Glomerular visceral epithelial cell (primary cell): Measurements from ENCODE around the gene PTPRK.
"Not testable (repeated sequence)": the region's sequence is repeated elsewhere in the genome, so short reads cannot be mapped to it uniquely, and the experiment has no call there.

Experiments used
- DNase-seq: peaks from one replicate; pipeline ENCODE4 v3.0.0-alpha.2; 2016; ENCODE audit errors: extremely low spot score

PTPRK gene

DNA sequence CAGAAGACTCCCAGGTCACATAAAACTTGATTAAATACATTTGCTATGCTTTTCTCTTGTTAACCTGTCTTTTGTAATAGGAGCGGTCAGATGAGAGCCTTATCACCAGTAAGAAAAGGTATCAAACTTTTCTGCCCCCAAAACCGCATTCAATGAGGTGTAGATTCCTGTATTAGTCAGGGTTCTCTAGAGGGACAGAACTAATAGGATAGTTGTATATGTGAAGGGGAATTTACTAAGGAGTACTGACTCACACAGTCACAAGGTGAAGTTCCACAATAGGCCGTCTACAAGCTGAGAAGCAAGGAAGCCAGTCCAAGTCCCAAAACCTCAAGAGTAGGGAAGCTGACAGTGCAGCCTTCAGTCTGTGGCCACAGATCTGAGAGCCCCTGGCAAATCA, 32.7 kb downstream of the PTPRK start:
- DNase-seq: peak; percentile 84

- no peak for DNase-seq
Observed at GRCh38 chr6:128487055-128487454, 33.3 kb downstream of the PTPRK start.

DNA sequence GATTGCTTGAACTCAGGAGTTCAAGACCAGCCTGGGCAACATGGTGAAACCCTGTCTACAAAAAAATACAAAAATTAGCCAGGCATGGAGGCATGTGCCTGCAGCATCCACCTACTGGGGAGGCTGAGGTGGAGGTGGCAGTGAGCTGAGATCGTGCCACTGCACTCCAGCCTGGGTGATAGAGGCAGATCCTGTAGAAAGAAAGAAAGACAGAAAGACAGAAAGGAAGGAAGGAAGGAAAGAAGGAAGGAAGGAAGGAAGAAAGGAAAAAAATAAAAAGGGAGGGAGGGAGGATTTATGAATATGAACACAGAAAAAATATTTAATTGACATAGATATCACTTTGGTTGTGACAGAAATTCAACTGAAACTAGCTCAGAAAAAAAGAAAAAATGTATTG, 33.8 kb downstream of the PTPRK start:
- DNase-seq: not testable (repeated sequence)

- DNase-seq: no peak
Observed at GRCh38 chr6:128483472-128484135, 36.8 kb downstream of the PTPRK start.

GRCh38 chr6:128482642-128483041, 37.8 kb downstream of the PTPRK start:
- no peak for DNase-seq

DNA sequence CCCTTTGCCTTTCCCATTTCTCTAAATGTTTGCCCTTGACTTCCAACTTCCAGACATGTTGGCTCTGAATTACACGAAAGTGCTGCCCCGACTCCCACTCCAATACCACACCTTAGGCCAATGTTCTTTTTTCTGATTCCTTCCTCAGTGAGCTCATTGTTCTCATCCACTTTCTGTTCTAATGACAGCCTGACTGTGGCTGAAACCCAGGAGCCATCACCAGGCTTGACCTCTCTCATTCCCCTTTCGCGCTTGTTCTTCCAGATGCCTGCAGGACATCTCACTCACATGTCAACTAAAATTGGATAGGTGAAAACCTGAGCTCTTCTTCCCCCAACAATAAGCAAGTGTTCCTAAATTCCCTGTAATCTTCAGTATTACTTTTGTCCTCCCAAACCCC, 40.4 kb downstream of the PTPRK start:
- DNase-seq: no peak

DNA sequence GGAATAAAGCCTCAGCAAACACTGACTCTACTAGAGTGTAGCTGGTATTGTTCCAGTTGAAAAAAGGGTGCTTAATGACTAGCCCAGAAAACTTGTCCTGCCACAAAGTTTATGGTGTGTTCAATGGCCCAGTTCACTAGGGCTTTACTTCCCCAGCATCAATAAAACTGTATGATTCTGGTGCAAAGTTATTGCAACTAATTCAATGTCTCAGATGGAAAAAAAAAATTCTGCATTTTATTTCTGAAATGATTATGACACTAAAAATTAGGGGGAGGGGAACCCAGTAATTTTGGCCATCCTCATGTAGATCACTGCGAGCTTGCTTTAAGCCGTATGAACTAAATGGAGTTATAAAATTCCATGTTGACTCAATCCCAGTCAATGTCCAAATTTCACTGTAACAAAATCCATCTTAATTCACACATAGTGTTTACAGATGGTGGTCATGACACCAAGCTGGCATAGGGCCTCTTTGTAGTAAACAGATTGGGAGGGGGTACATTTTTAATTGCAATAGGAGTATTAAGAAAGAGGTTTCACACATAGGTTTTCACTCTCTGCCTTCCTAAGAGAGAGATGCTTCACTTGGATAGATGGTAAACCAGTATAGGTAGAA, 41.2 kb downstream of the PTPRK start:
- no peak for DNase-seq

DNA sequence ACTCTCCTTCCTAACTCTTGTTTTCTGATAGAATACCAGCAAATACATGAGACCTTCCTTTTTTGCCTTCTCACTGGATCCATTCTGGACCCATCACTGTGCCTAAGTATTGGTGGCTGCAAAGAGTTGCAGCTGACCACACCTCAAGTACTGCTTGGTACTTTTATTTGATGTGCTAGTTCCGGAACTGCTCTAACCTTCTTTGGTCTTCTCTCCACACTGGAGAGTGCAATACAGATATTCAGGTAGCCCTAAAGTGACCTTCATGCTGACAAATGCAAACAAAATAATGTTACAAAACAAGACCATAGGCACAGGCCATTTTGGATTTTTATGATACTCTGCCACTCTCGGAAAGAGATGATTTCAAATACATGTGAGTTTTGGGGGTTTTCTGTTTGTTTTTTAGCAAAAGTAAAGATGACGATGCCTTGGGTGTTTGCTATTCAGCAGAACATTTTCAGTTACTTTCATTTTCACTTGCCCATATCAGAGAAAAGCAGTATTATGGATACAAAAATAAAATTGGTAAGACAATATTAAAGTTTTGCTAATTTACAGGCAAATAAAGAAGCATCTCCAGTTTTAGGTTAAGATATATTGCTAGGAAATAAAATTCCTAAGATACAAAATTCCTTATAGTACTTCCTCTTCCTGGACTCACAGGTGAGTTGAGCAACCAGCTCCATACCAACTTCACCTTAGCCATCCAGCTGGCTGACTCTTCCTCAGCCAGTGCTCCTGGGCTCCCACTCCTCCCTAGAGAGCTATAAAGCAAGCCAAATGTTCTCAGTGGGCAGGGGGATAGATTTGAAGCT, 42.0 kb downstream of the PTPRK start:
- DNase-seq: no peak

GRCh38 chr6:128474933-128475332, 45.5 kb downstream of the PTPRK start:
- no peak for DNase-seq

- no peak for DNase-seq
Observed at GRCh38 chr6:128474481-128474880, 45.9 kb downstream of the PTPRK start.

DNA sequence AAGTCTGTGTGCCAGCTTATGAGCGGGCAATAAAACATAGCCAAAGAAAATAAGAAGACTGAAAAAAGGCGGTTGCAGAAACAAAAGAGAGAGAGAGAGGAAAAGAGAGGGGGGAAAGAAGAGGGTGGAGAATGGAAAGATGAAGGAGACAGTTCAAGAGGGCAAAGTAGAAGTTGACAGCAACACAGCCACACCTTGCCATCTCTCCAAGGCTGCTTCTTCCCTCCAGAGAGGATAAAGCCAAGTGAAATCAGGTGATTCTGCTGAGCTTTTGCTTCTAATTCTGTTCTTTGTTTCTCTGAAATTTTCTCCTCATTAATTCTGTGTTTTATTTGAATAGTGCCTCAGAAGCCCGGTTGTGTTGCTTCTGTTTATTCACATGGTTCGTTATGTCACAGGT, 48.5 kb downstream of the PTPRK start:
- no peak for DNase-seq

- DNase-seq: no peak
Observed at GRCh38 chr6:128465368-128466343, 54.7 kb downstream of the PTPRK start.

GRCh38 chr6:128464790-128465189, 55.6 kb downstream of the PTPRK start:
- DNase-seq: no peak

DNA sequence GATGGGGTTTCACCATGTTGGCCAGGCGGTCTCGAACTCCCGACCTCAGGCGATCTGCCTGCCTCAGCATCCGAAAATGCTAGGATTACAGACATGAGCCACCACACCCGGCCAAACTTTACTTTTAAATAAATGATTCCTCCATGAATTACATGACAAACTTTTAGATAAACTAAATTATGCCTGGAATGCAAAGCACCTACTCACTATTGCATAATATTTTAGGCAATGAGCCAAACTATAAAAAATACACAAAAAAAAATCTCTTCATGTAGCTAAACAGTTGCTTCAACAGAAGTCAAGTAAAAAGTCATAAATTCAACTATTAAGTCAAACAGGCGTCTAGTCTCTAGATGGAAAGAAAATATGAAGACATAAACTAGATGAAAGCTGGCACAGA, 56.5 kb downstream of the PTPRK start:
- DNase-seq: no peak

DNA sequence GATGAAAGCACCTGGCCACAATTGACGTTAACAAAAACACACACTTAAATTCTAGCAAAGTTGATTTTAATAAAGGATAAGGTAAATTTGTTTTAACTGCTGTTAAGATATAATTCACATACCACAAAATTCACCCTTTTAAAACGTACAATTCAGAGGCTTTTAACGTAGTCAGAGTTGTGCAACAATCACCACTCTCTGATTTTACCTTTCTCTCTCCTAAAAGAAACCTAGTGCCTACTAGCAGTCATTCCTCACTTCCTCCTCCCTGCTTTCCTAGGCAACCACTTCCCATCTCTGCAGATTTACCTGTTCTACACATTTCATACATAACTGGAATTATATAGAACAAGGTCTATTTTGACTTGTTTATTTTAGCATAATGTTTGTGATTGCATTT, 58.9 kb downstream of the PTPRK start:
- no peak for DNase-seq

- DNase-seq: no peak
Observed at GRCh38 chr6:128456510-128457230, 63.7 kb downstream of the PTPRK start.

GRCh38 chr6:128455959-128456358, 64.4 kb downstream of the PTPRK start:
- DNase-seq: no peak

- DNase-seq: no peak
Observed at GRCh38 chr6:128452713-128453112, 67.7 kb downstream of the PTPRK start.

- no peak for DNase-seq
Observed at GRCh38 chr6:128446497-128446896, 73.9 kb downstream of the PTPRK start.

DNA sequence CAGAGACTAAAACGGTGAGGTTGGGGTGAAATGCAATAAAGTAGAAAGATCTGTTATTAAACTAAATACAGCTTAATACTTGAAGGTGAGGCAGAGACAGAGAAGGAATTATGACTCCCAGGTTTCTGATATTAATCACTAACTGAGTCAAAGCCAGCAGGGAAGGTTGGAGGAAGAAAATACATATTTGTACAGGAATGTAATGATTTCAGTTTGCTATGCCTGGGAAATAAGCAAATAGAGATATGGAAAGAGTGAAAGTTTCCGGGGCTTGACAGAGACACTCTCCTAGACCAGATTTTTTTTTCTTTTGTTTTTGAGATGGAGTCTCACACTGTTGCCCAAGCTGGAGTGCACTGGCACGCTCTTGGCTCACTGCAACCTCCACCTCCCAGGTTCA, 76.8 kb downstream of the PTPRK start:
- peak; percentile 3 for DNase-seq

GRCh38 chr6:128439627-128440026, 80.8 kb downstream of the PTPRK start:
- DNase-seq: no peak
